ENCODE measurements around the gene IGSF22.

- TF ChIP-seq CTCF (IDR thresholded peaks at IDR 0.05), result no peak
- TF ChIP-seq POLR2AphosphoS5 (IDR thresholded peaks at IDR 0.05), result no peak
- TF ChIP-seq POLR2A (IDR thresholded peaks at IDR 0.05), result no peak
- TF ChIP-seq EP300 (IDR thresholded peaks at IDR 0.05), result no peak
Observed at GRCh38 chr11:18770479-18771125, 44.6 kb upstream of the IGSF22 start.
